Trophoblast cell (in vitro differentiated cells and primary cell): ENCODE results near the gene TRERF1.

ENCODE experiments used
- DNase-seq, 2 donors: peaks; one replicate each; pipeline ENCODE4 v3.0.0-alpha.2; 2016
- H2AFZ ChIP-seq: 2 replicates; pipeline ENCODE4 v1.6.1; 2013; ENCODE audit warnings: low read length, moderate library complexity, mild to moderate bottlenecking; ENCODE audit not compliant: insufficient read depth, poor library complexity
- H2AK5ac ChIP-seq: 2 replicates; pipeline ENCODE4 v1.6.1; 2013; ENCODE audit warnings: mild to moderate bottlenecking, low read length
- H2BK120ac ChIP-seq: 2 replicates; pipeline ENCODE4 v1.6.1; 2013; ENCODE audit warnings: low read length, mild to moderate bottlenecking, moderate library complexity; ENCODE audit not compliant: insufficient read depth, poor library complexity
- H2BK12ac ChIP-seq: 2 replicates; pipeline ENCODE4 v1.6.1; 2013; ENCODE audit warnings: mild to moderate bottlenecking, low read length, moderate library complexity
- H2BK5ac ChIP-seq: 2 replicates; pipeline ENCODE4 v1.6.1; 2013; ENCODE audit warnings: low read length, low read depth, moderate library complexity, mild to moderate bottlenecking; ENCODE audit not compliant: poor library complexity
- H3K14ac ChIP-seq: 2 replicates; pipeline ENCODE4 v1.6.1; 2013; ENCODE audit warnings: mild to moderate bottlenecking, low read length
- H3K18ac ChIP-seq: 2 replicates; pipeline ENCODE4 v1.6.1; 2013; ENCODE audit warnings: mild to moderate bottlenecking, low read length
- H3K23ac ChIP-seq: 2 replicates; pipeline ENCODE4 v1.6.1; 2013; ENCODE audit warnings: low read length
- H3K27ac ChIP-seq: 2 replicates; pipeline ENCODE4 v1.5.1; 2013; ENCODE audit warnings: low read depth, mild to moderate bottlenecking, inconsistent platforms, low read length, moderate library complexity
- H3K27me3 ChIP-seq: 2 replicates; pipeline ENCODE4 v1.6.1; 2013; ENCODE audit warnings: inconsistent platforms, mild to moderate bottlenecking, low read length, moderate library complexity; ENCODE audit not compliant: insufficient read depth
- H3K36me3 ChIP-seq, 2 experiments: 1 replicate in 1 of 2; 2 replicates in 1 of 2; pipeline ENCODE4 v1.6.1; 2013; ENCODE audit warnings: low read length in 2 of 2, mild to moderate bottlenecking in 2 of 2, moderate library complexity in 1 of 2; ENCODE audit not compliant: insufficient read depth in 2 of 2, control insufficient read depth in 1 of 2
- H3K4ac ChIP-seq: 2 replicates; pipeline ENCODE4 v1.6.1; 2013; ENCODE audit warnings: low read depth, mild to moderate bottlenecking, low read length, moderate library complexity
- H3K4me1 ChIP-seq, 2 experiments: 1 replicate in 1 of 2; 2 replicates in 1 of 2; pipeline ENCODE4 v1.6.1; 2013; ENCODE audit warnings: low read length in 2 of 2, mild to moderate bottlenecking in 2 of 2, moderate library complexity in 1 of 2; ENCODE audit not compliant: insufficient read depth in 2 of 2, control insufficient read depth in 1 of 2
- H3K4me2 ChIP-seq: 2 replicates; pipeline ENCODE4 v1.6.1; 2013; ENCODE audit warnings: inconsistent platforms, mild to moderate bottlenecking, low read length, moderate library complexity
- H3K4me3 ChIP-seq: 2 replicates; pipeline ENCODE4 v1.5.1; 2013; ENCODE audit warnings: mild to moderate bottlenecking, low read depth, low read length, inconsistent platforms
- H3K79me1 ChIP-seq: one replicate; pipeline ENCODE4 v1.6.1; 2013; ENCODE audit warnings: low read length
- H3K79me2 ChIP-seq: 2 replicates; pipeline ENCODE4 v1.6.1; 2013; ENCODE audit warnings: low read length, mild to moderate bottlenecking; ENCODE audit not compliant: control insufficient read depth, insufficient read depth, poor library complexity
- H3K9ac ChIP-seq: 2 replicates; pipeline ENCODE4 v1.6.1; 2013; ENCODE audit warnings: mild to moderate bottlenecking, low read length
- H3K9me3 ChIP-seq: 2 replicates; pipeline ENCODE4 v1.6.1; 2013; ENCODE audit warnings: low read depth, mild to moderate bottlenecking, control low read depth, inconsistent platforms, low read length; ENCODE audit not compliant: insufficient read depth
- H4K12ac ChIP-seq: 2 replicates; pipeline ENCODE4 v1.6.1; 2013; ENCODE audit warnings: low read depth, mild to moderate bottlenecking, low read length, moderate library complexity
- H4K8ac ChIP-seq: 2 replicates; pipeline ENCODE4 v1.6.1; 2013; ENCODE audit warnings: low read depth, mild to moderate bottlenecking, low read length, moderate library complexity
- H4K91ac ChIP-seq: one replicate; pipeline ENCODE4 v1.6.1; 2013; ENCODE audit warnings: low read depth, mild to moderate bottlenecking, low read length, moderate library complexity
- WGBS: extraction: QIAGEN DNeasy Blood & Tissue Kit; methylation state at CpG from one replicate; pipeline ENCODE4 v1.1.7; 2013; ENCODE audit warnings: missing lambda C conversion rate; ENCODE audit not compliant: insufficient read length, insufficient coverage; ENCODE audit errors: extremely low coverage; 5-methylcytosine and 5-hydroxymethylcytosine counted together

TRERF1 gene

DNA sequence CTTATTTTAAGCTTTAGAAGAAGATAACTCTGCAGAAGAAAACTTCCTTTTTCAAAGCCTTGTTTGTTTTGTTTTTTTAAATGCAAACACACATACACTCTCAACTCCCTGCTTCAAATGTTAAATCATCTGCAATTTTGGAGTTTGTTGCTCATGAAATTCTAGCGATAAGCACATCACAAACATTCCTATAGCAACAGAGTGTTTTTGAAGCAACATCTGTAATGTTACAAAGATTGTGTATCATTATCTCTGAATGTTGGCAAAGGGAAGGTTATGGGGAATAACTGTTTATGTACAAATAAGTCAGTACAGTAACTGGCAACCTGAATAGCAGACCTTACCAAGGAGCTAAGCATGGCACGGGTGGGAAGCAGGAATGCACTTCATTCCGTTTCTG is 149.3 kb downstream of the TRERF1 start:
- H3K27me3 ChIP-seq, result no peaks in the 10 kb centered on the region
- no peak overlapping the region for H4K8ac ChIP-seq
- H3K4me3 ChIP-seq, result no peak overlapping the region
- DNase-seq, result peak in 1 of 2 donors; percentile 52
- H3K9me3 ChIP-seq, result peaks cover 3% of the 10 kb centered on the region
- H3K4me2 ChIP-seq, result no peak overlapping the region
- no peak overlapping the region for H3K18ac ChIP-seq
- H3K36me3 ChIP-seq, result no peaks in the 10 kb centered on the region
- no peak overlapping the region for H2AFZ ChIP-seq
- no peak overlapping the region for H2BK120ac ChIP-seq
- H3K23ac ChIP-seq, result no peak overlapping the region
- H4K91ac ChIP-seq, result no peak overlapping the region
- no peak overlapping the region for H2BK5ac ChIP-seq
- H2AK5ac ChIP-seq, result no peak overlapping the region
- H3K79me2 ChIP-seq, result no peaks in the 10 kb centered on the region
- H3K79me1 ChIP-seq, result no peaks in the 10 kb centered on the region
- H3K27ac ChIP-seq, result no peak overlapping the region
- no peak overlapping the region for H4K12ac ChIP-seq
- no peak overlapping the region for H3K9ac ChIP-seq
- H2BK12ac ChIP-seq, result no peak overlapping the region
- H3K4me1 ChIP-seq, result peaks cover under 1 to 2% of the 10 kb centered on the region in 2 experiments
- no peak overlapping the region for H3K14ac ChIP-seq
- no peak overlapping the region for H3K4ac ChIP-seq
- no CpG with 5 or more reads among the region's 3 CpGs for WGBS

GRCh38 chr6:42301986-42302385 is 149.7 kb downstream of the TRERF1 start:
- Histone ChIP-seq H3K79me2 (no peaks in the 10 kb centered on the region), H3K23ac (no peak overlapping the region), H3K4me3 (no peak overlapping the region), H2BK5ac (no peak overlapping the region), H2AK5ac (no peak overlapping the region), H3K27ac (no peak overlapping the region), H3K18ac (no peak overlapping the region), H4K12ac (no peak overlapping the region), H3K4me2 (no peak overlapping the region), H4K8ac (no peak overlapping the region), H2BK12ac (no peak overlapping the region), H3K14ac (no peak overlapping the region), H2AFZ (no peak overlapping the region), H3K27me3 (no peaks in the 10 kb centered on the region), H4K91ac (no peak overlapping the region), H3K9ac (no peak overlapping the region), H3K9me3 (peaks cover 3% of the 10 kb centered on the region), H2BK120ac (no peak overlapping the region), H3K4me1 (peaks cover 2 to 3% of the 10 kb centered on the region in 2 experiments), H3K79me1 (no peaks in the 10 kb centered on the region), H3K4ac (no peak overlapping the region), H3K36me3 (no peaks in the 10 kb centered on the region)
- no peak for DNase-seq
- no CpG with 5 or more reads among the region's 1 CpG for WGBS

- Histone ChIP-seq H3K36me3 (no peaks in the 10 kb centered on the region), H2BK120ac (no peak overlapping the region), H3K4me2 (no peak overlapping the region), H3K27me3 (no peaks in the 10 kb centered on the region), H3K4ac (no peak overlapping the region), H3K9ac (no peak overlapping the region), H3K27ac (no peak overlapping the region), H3K79me2 (no peaks in the 10 kb centered on the region), H3K14ac (no peak overlapping the region), H2AK5ac (no peak overlapping the region), H4K91ac (no peak overlapping the region), H3K4me3 (no peak overlapping the region), H4K12ac (no peak overlapping the region), H3K79me1 (no peaks in the 10 kb centered on the region), H3K18ac (no peak overlapping the region), H3K9me3 (peaks cover 1% of the 10 kb centered on the region), H2BK12ac (no peak overlapping the region), H4K8ac (no peak overlapping the region), H3K23ac (no peak overlapping the region), H3K4me1 (peaks cover 2 to 3% of the 10 kb centered on the region in 2 experiments), H2AFZ (no peak overlapping the region), H2BK5ac (no peak overlapping the region)
- WGBS, result no CpG with 5 or more reads among the region's 1 CpG
- peak in 1 of 2 donors; percentile 66 for DNase-seq
Measured at GRCh38 chr6:42300701-42301100, 151.0 kb downstream of the TRERF1 start.

DNA sequence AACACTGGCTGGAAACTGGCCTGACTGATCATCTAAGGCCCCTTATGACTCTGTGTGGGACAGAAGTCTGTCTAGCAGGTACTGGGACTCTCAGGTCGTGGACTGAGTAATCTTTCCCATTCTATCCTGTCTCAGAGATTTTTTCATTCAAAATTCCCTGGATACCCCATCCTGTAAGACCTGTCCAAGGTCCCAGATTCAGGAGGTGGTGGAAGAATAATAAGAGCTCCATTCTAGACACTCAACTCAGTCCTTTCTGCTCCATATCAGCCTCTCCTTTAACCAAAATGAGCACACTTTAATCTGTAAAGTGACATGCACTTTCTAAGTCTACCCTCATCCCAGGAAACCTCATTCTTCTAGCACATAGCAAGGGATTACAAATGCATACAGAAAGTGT is 151.5 kb downstream of the TRERF1 start:
- no peak overlapping the region for H3K14ac ChIP-seq
- H2BK5ac ChIP-seq, result no peak overlapping the region
- DNase-seq, result no peak
- H2AK5ac ChIP-seq, result no peak overlapping the region
- no peak overlapping the region for H3K23ac ChIP-seq
- no peak overlapping the region for H4K91ac ChIP-seq
- no peak overlapping the region for H3K27ac ChIP-seq
- no peak overlapping the region for H2BK12ac ChIP-seq
- H3K27me3 ChIP-seq, result no peaks in the 10 kb centered on the region
- no peaks in the 10 kb centered on the region for H3K79me2 ChIP-seq
- no peak overlapping the region for H3K4ac ChIP-seq
- H3K9ac ChIP-seq, result no peak overlapping the region
- H2BK120ac ChIP-seq, result no peak overlapping the region
- H3K9me3 ChIP-seq, result peaks cover 1% of the 10 kb centered on the region
- H3K79me1 ChIP-seq, result no peaks in the 10 kb centered on the region
- no peak overlapping the region for H3K4me2 ChIP-seq
- no peak overlapping the region for H4K8ac ChIP-seq
- no peak overlapping the region for H4K12ac ChIP-seq
- no peak overlapping the region for H2AFZ ChIP-seq
- no peaks in the 10 kb centered on the region for H3K36me3 ChIP-seq
- H3K4me1 ChIP-seq, result peaks cover 2 to 3% of the 10 kb centered on the region in 2 experiments
- no peak overlapping the region for H3K18ac ChIP-seq
- H3K4me3 ChIP-seq, result no peak overlapping the region
- no CpG with 5 or more reads among the region's 1 CpG for WGBS
